ENCODE measurements around the gene MED13L. TPM values are rescaled to one million over a fixed set of nuclear protein-coding genes. Genes with fewer than 3 reads are reported as not detected.

The MED13L gene
- total and polyA plus RNA-seq, 2 of the 4 experiments (the other 2 are of a cell fraction): 17.9 to 49.1 TPM

DNA sequence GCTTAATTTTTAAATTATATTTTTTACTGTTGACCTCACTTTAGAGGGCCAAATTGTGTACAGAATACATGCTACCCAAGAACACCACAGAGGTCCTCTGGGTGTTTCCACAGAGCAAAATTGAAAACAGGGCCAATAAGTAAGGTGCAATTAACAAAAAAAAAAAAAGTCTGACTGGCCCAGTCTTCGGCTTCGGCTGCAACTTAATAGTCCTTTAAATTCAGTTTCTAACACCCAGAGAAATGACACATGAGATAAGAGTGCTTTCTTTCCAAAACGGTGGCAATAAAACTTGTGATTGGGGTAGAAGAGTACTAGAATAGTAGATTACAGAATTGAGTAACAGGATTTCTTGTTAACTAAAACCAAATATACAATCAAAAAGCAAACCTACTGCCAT lies 81.3 kb downstream of the MED13L start (continued):
- TF ChIP-seq ELK1 (IDR thresholded peaks at IDR 0.05; ENCODE audit: borderline replicate concordance, low read depth, low read length): no peak
- TF ChIP-seq RAD21 (IDR thresholded peaks at IDR 0.05; ENCODE audit: low read length): no peak
- TF ChIP-seq, protein P1, sequence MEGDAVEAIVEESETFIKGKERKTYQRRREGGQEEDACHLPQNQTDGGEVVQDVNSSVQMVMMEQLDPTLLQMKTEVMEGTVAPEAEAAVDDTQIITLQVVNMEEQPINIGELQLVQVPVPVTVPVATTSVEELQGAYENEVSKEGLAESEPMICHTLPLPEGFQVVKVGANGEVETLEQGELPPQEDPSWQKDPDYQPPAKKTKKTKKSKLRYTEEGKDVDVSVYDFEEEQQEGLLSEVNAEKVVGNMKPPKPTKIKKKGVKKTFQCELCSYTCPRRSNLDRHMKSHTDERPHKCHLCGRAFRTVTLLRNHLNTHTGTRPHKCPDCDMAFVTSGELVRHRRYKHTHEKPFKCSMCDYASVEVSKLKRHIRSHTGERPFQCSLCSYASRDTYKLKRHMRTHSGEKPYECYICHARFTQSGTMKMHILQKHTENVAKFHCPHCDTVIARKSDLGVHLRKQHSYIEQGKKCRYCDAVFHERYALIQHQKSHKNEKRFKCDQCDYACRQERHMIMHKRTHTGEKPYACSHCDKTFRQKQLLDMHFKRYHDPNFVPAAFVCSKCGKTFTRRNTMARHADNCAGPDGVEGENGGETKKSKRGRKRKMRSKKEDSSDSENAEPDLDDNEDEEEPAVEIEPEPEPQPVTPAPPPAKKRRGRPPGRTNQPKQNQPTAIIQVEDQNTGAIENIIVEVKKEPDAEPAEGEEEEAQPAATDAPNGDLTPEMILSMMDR (conservative IDR thresholded peaks at IDR 0.05; ENCODE audit: low read depth, low read length): no peak
- no peak for TF ChIP-seq POLR2A (IDR thresholded peaks at IDR 0.05; ENCODE audit: low read depth, low read length)
